Stomach (tissue), 4 donors: ENCODE data around the gene RPL13.

Source experiments
- EP300 ChIP-seq: sonication (generic); formaldehyde crosslinking; IDR thresholded peaks from one replicate; pipeline ENCODE4 v1.6.1; 2017; ENCODE audit warnings: antibody characterized with exemption
- POLR2A ChIP-seq, 4 donors: fragments of 450-650 bp; IDR thresholded peaks; one replicate each; pipeline ENCODE4 v1.6.1; 2016; ENCODE audit warnings: antibody characterized with exemption in 4 of 4, control low read depth in 2 of 4, mild to moderate bottlenecking in 1 of 4, moderate library complexity in 1 of 4
- POLR2AphosphoS5 ChIP-seq, 3 donors: sonication (generic); formaldehyde crosslinking; IDR thresholded peaks; one replicate each; pipeline ENCODE4 v1.6.1; 2016; ENCODE audit warnings: antibody characterized with exemption in 3 of 3
- TF ChIP-seq, protein P1 (sequence below), 7 experiments: fragments of 450-650 bp in 4 of 7; fragments of 200-600 bp in 3 of 7; sonication (generic) in 3 of 7; IDR thresholded peaks; one replicate each; pipeline ENCODE4 v1.5.1; 2016 to 2019; ENCODE audit warnings: antibody characterized with exemption in 7 of 7, control low read depth in 2 of 7, mild to moderate bottlenecking in 1 of 7

DNA sequence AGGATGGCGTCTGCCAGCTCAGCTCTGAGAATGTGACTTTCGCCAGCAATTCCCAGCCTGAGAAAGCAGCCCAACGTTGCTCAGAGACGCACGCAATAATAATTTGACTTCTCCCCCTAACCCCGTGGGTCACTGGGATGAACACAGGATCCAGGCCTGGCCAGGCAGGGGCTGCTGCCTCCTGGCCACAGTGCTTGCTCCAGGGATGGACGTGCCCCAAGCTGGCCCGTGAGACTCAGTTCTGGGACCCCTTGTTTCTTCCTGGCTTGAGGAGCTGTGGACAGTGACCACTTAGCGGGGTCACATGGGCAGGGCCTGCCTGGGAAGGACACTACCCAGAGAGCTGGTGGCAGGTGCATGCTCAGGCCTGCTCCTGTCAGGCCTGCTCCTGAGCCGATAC, 39.4 kb downstream of the RPL13 start:
- TF ChIP-seq, protein P1, sequence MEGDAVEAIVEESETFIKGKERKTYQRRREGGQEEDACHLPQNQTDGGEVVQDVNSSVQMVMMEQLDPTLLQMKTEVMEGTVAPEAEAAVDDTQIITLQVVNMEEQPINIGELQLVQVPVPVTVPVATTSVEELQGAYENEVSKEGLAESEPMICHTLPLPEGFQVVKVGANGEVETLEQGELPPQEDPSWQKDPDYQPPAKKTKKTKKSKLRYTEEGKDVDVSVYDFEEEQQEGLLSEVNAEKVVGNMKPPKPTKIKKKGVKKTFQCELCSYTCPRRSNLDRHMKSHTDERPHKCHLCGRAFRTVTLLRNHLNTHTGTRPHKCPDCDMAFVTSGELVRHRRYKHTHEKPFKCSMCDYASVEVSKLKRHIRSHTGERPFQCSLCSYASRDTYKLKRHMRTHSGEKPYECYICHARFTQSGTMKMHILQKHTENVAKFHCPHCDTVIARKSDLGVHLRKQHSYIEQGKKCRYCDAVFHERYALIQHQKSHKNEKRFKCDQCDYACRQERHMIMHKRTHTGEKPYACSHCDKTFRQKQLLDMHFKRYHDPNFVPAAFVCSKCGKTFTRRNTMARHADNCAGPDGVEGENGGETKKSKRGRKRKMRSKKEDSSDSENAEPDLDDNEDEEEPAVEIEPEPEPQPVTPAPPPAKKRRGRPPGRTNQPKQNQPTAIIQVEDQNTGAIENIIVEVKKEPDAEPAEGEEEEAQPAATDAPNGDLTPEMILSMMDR (IDR thresholded peaks at IDR 0.05) = no peak
- TF ChIP-seq POLR2A (IDR thresholded peaks at IDR 0.05) (no peak), EP300 (no peak), POLR2AphosphoS5 (IDR thresholded peaks at IDR 0.05) (no peak)
